Activated CD4-positive, alpha-beta memory T cell treated with anti-CD3 and anti-CD28 coated beads, Interleukin-2, amount 10 ng/mL, durations not matched to agents 7 days and 5 days (primary cell): ENCODE results near the gene ABCC10. TPM values are rescaled to one million over a fixed set of nuclear protein-coding genes. Genes with fewer than 3 reads are reported as not detected.
"Not testable (repeated sequence)": the region's sequence is repeated elsewhere in the genome, so short reads cannot be mapped to it uniquely, and the experiment has no call there.

Experiments used
- CTCF ChIA-PET: fragments of 350-600 bp; sonication (Branson Sonifier 250); formaldehyde crosslinking; loops from one replicate; lab custom pipeline; 2021; ENCODE audit warnings: antibody characterized with exemption, inconsistent platforms; lab: Charles Lee
- POLR2A ChIA-PET: fragments of 350-600 bp; sonication (Branson Sonifier 250); formaldehyde crosslinking; loops from one replicate; lab custom pipeline; 2021; ENCODE audit warnings: antibody characterized with exemption; lab: Charles Lee
- DNase-seq: peaks from one replicate; pipeline ENCODE4 v3.0.0-alpha.2; 2020
- H3K27ac Mint-ChIP-seq: one replicate; pipeline ENCODE4 v1.8.0; 2021; ENCODE audit warnings: mild to moderate bottlenecking, mixed read lengths
- H3K27me3 Mint-ChIP-seq: one replicate; pipeline ENCODE4 v1.8.0; 2021; ENCODE audit warnings: mixed read lengths
- H3K36me3 Mint-ChIP-seq: one replicate; pipeline ENCODE4 v1.8.0; 2021; ENCODE audit warnings: low read depth, mixed read lengths
- H3K4me1 Mint-ChIP-seq: one replicate; pipeline ENCODE4 v1.8.0; 2021; ENCODE audit warnings: mixed read lengths
- H3K4me3 Mint-ChIP-seq: one replicate; pipeline ENCODE4 v1.8.0; 2021; ENCODE audit warnings: mild to moderate bottlenecking, mixed read lengths
- H3K9me3 Mint-ChIP-seq: one replicate; pipeline ENCODE4 v1.8.0; 2021; ENCODE audit warnings: mixed read lengths
- total RNA-seq, 2 experiments: library from RNA; stranded (reverse); gene quantifications; one replicate each; pipeline ENCODE4 v1.2.3, GENCODE V29; 2021

ABCC10 gene
- total RNA-seq, 2 experiments from 2014 or later = 46.8 to 49.8 TPM

GRCh38 chr6:43465948-43466347 is 38.6 kb downstream of the ABCC10 start:
- ChIA-PET CTCF (interaction anchor here (0.6 kb wide), 1 partner anchor 11 kb away, joined by 3 read pairs; no protein-coding TSS in a partner anchor), POLR2A (no interaction called here)
- Mint-ChIP-seq H3K27ac (no peak overlapping the region), H3K4me1 (no peaks in the 10 kb centered on the region), H3K36me3 (no peaks in the 10 kb centered on the region), H3K4me3 (no peak overlapping the region), H3K27me3 (peaks cover 24% of the 10 kb centered on the region), H3K9me3 (no peaks in the 10 kb centered on the region)
- no peak for DNase-seq

- DNase-seq, POLR2A ChIA-PET, H3K36me3 Mint-ChIP-seq, H3K4me1 Mint-ChIP-seq, H3K4me3 Mint-ChIP-seq, H3K9me3 Mint-ChIP-seq, CTCF ChIA-PET, H3K27ac Mint-ChIP-seq: not testable (repeated sequence)
- H3K27me3 Mint-ChIP-seq = peaks cover 24% of the 10 kb centered on the region
Observed at GRCh38 chr6:43467265-43467664, 39.9 kb downstream of the ABCC10 start.

GRCh38 chr6:43467752-43468151 is 40.4 kb downstream of the ABCC10 start:
- H3K27ac Mint-ChIP-seq = no peak overlapping the region
- peaks cover 19% of the 10 kb centered on the region for H3K27me3 Mint-ChIP-seq
- H3K4me1 Mint-ChIP-seq = no peaks in the 10 kb centered on the region
- H3K9me3 Mint-ChIP-seq = no peaks in the 10 kb centered on the region
- H3K36me3 Mint-ChIP-seq = no peaks in the 10 kb centered on the region
- CTCF ChIA-PET = no interaction called here
- POLR2A ChIA-PET = no interaction called here
- no peak for DNase-seq
- H3K4me3 Mint-ChIP-seq = no peak overlapping the region

GRCh38 chr6:43468240-43468639 is 40.9 kb downstream of the ABCC10 start:
- ChIA-PET CTCF (no interaction called here), POLR2A (no interaction called here)
- H3K9me3 Mint-ChIP-seq = no peaks in the 10 kb centered on the region
- H3K27me3 Mint-ChIP-seq = peaks cover 17% of the 10 kb centered on the region
- H3K36me3 Mint-ChIP-seq = no peaks in the 10 kb centered on the region
- no peaks in the 10 kb centered on the region for H3K4me1 Mint-ChIP-seq
- H3K4me3 Mint-ChIP-seq = no peak overlapping the region
- H3K27ac Mint-ChIP-seq = no peak overlapping the region
- no peak for DNase-seq

GRCh38 chr6:43468748-43469681 is 41.7 kb downstream of the ABCC10 start:
- POLR2A ChIA-PET = no interaction called here
- Mint-ChIP-seq H3K27ac (no peak overlapping the region), H3K36me3 (no peaks in the 10 kb centered on the region), H3K4me1 (no peaks in the 10 kb centered on the region), H3K27me3 (peaks cover 14% of the 10 kb centered on the region), H3K4me3 (no peak overlapping the region), H3K9me3 (no peaks in the 10 kb centered on the region)
- no peak for DNase-seq
- CTCF ChIA-PET = interaction anchor here (0.7 kb wide), 1 partner anchor 148 kb away, joined by 3 read pairs; no protein-coding TSS in a partner anchor

GRCh38 chr6:43469947-43470346 is 42.6 kb downstream of the ABCC10 start:
- H3K36me3 Mint-ChIP-seq = no peaks in the 10 kb centered on the region
- no peak overlapping the region for H3K4me3 Mint-ChIP-seq
- ChIA-PET POLR2A (interaction anchor here (0.9 kb wide), 1 partner anchor 15 kb away, joined by 3 read pairs; no protein-coding TSS in a partner anchor), CTCF (interaction anchor here (0.7 kb wide), 1 partner anchor 149 kb away, joined by 3 read pairs; no protein-coding TSS in a partner anchor)
- H3K27ac Mint-ChIP-seq = no peak overlapping the region
- H3K4me1 Mint-ChIP-seq = no peaks in the 10 kb centered on the region
- no peaks in the 10 kb centered on the region for H3K9me3 Mint-ChIP-seq
- DNase-seq = no peak
- peaks cover 13% of the 10 kb centered on the region for H3K27me3 Mint-ChIP-seq

- no peak overlapping the region for H3K4me3 Mint-ChIP-seq
- POLR2A ChIA-PET = interaction anchor here (1.1 kb wide), 1 partner anchor 44 kb away, joined by 3 read pairs; the partner anchor contains the start of gene ABCC10
Observed at GRCh38 chr6:43471399-43471798, 44.1 kb downstream of the ABCC10 start.

GRCh38 chr6:43472515-43472914 is 45.2 kb downstream of the ABCC10 start:
- CTCF ChIA-PET = no interaction called here
- peaks cover 11% of the 10 kb centered on the region for H3K4me1 Mint-ChIP-seq
- POLR2A ChIA-PET = interaction anchor here (0.7 kb wide), 1 partner anchor 22 kb away, joined by 3 read pairs; no protein-coding TSS in a partner anchor

More at GRCh38 chr6:43471399-43471798, 44.1 kb downstream of the ABCC10 start:
- Mint-ChIP-seq H3K27me3 (peaks cover 13% of the 10 kb centered on the region), H3K27ac (no peak overlapping the region), H3K4me1 (no peaks in the 10 kb centered on the region), H3K9me3 (no peaks in the 10 kb centered on the region), H3K36me3 (no peaks in the 10 kb centered on the region)
- DNase-seq = no peak
- CTCF ChIA-PET = no interaction called here

GRCh38 chr6:43475516-43475915 is 48.2 kb downstream of the ABCC10 start:
- no peak for DNase-seq
- POLR2A ChIA-PET = no interaction called here
- Mint-ChIP-seq H3K9me3 (no peaks in the 10 kb centered on the region), H3K4me3 (no peak overlapping the region), H3K36me3 (peaks cover 3% of the 10 kb centered on the region), H3K27ac (no peak overlapping the region), H3K27me3 (peaks cover 8% of the 10 kb centered on the region), H3K4me1 (peaks cover 34% of the 10 kb centered on the region)
- CTCF ChIA-PET = interaction anchor here (1.5 kb wide), 1 partner anchor 11 kb away, joined by 4 read pairs; no protein-coding TSS in a partner anchor

More at GRCh38 chr6:43472515-43472914, 45.2 kb downstream of the ABCC10 start:
- no peaks in the 10 kb centered on the region for H3K36me3 Mint-ChIP-seq
- no peak for DNase-seq
- no peaks in the 10 kb centered on the region for H3K9me3 Mint-ChIP-seq
- no peak overlapping the region for H3K27ac Mint-ChIP-seq
- peaks cover 11% of the 10 kb centered on the region for H3K27me3 Mint-ChIP-seq
- H3K4me3 Mint-ChIP-seq = no peak overlapping the region

- Mint-ChIP-seq H3K36me3 (peaks cover 3% of the 10 kb centered on the region), H3K4me1 (peaks cover 41% of the 10 kb centered on the region), H3K27ac (peak overlapping the region; percentile 54), H3K4me3 (peak overlapping the region; percentile 94), H3K27me3 (no peaks in the 10 kb centered on the region), H3K9me3 (no peaks in the 10 kb centered on the region)
- ChIA-PET POLR2A (interaction anchor here (0.9 to 1.7 kb wide), 3 partner anchors 11 to 27 kb away, joined by 3 to 10 read pairs (median 3); no protein-coding TSS in a partner anchor), CTCF (interaction anchor here (1.1 to 1.8 kb wide), 5 partner anchors 24 to 248 kb away, joined by 3 to 8 read pairs (median 4); partner anchors contain the start of genes CRIP3 and DNPH1)
- DNase-seq = no peak
Observed at GRCh38 chr6:43476746-43477145, 49.4 kb downstream of the ABCC10 start.

GRCh38 chr6:43477235-43478007 is 50.1 kb downstream of the ABCC10 start, which contains the start of gene TJAP1:
TJAP1 (plus strand) TSS chr6:43477570; CDS start chr6:43499002, 21,432 bp downstream.
- H3K27ac Mint-ChIP-seq = peak within 1 kb of the TSS; percentile 85
- H3K4me3 Mint-ChIP-seq = peak within 1 kb of the TSS; percentile 94
- DNase-seq = peak; percentile 96
- no peaks in the 10 kb centered on the region for H3K27me3 Mint-ChIP-seq
- peaks cover 46% of the 10 kb centered on the region for H3K4me1 Mint-ChIP-seq
- no peaks in the 10 kb centered on the region for H3K9me3 Mint-ChIP-seq
- CTCF ChIA-PET = interaction anchor here (1.1 to 1.8 kb wide), 5 partner anchors 24 to 248 kb away, joined by 3 to 8 read pairs (median 4); partner anchors contain the start of genes CRIP3 and DNPH1
- POLR2A ChIA-PET = interaction anchor here (0.6 to 1.7 kb wide), 10 partner anchors 10 to 108 kb away, joined by 3 to 10 read pairs (median 3); partner anchors contain the start of genes ABCC10 and ZNF318
- peaks cover 3% of the 10 kb centered on the region for H3K36me3 Mint-ChIP-seq

GRCh38 chr6:43478008-43478372 is 50.6 kb downstream of the ABCC10 start:
- Mint-ChIP-seq H3K27ac (peak overlapping the region; percentile 85), H3K4me1 (peaks cover 47% of the 10 kb centered on the region), H3K9me3 (no peaks in the 10 kb centered on the region), H3K36me3 (peaks cover 3% of the 10 kb centered on the region), H3K4me3 (peak overlapping the region; percentile 94), H3K27me3 (no peaks in the 10 kb centered on the region)
- ChIA-PET POLR2A (interaction anchor here (0.6 to 1.7 kb wide), 9 partner anchors 9 to 109 kb away, joined by 3 to 10 read pairs (median 3); partner anchors contain the start of genes ABCC10 and ZNF318), CTCF (interaction anchor here (1.1 to 1.8 kb wide), 5 partner anchors 24 to 249 kb away, joined by 3 to 8 read pairs (median 4); partner anchors contain the start of genes CRIP3 and DNPH1)
- DNase-seq = peak; percentile 20
